ENCODE results near the gene WWC2. TPM values are rescaled to one million over a fixed set of nuclear protein-coding genes. Genes with fewer than 3 reads are reported as not detected.

The WWC2 gene
- total RNA-seq, 4 donors from 2014 or later, result 28.2 to 38.5 (median 37.0) TPM

- no peak for TF ChIP-seq POLR2A (IDR thresholded peaks at IDR 0.05; ENCODE audit: low read depth)
- no peak for TF ChIP-seq CTCF (IDR thresholded peaks at IDR 0.05)
- TF ChIP-seq POLR2AphosphoS5 (IDR thresholded peaks at IDR 0.05), result no peak
- TF ChIP-seq EP300 (IDR thresholded peaks at IDR 0.05), result no peak
- intact Hi-C loops (cut with DNase I), result no loop called here
- Histone ChIP-seq H3K4me3 (no peak overlapping the region), H3K9me3 (no peaks in the 10 kb centered on the region), H3K27me3 (no peaks in the 10 kb centered on the region), H3K36me3 (no peaks in the 10 kb centered on the region), H3K27ac (replicated peaks in 1 of 4) (no peak overlapping the region), H3K4me1 (peaks cover 3 to 15% (median 11%) of the 10 kb centered on the region in 4 donors)
- WGBS, result 63% methylated on average over 4 of the region's 4 CpGs
- DNase-seq (ENCODE audit: extremely low spot score), result no peak
These were observed 59.0 kb downstream of the WWC2 start for GRCh38 chr4:183158062-183158461.

GRCh38 chr4:183161630-183162029 lies 62.6 kb downstream of the WWC2 start:
- Histone ChIP-seq H3K36me3 (no peaks in the 10 kb centered on the region), H3K4me3 (no peak overlapping the region), H3K27me3 (no peaks in the 10 kb centered on the region), H3K4me1 (peaks cover 22 to 29% (median 22%) of the 10 kb centered on the region in 4 donors), H3K27ac (replicated peaks in 1 of 4) (no peak overlapping the region), H3K9me3 (no peaks in the 10 kb centered on the region)
- WGBS, result 93% methylated on average over 5 of the region's 5 CpGs
- DNase-seq (ENCODE audit: extremely low spot score), result no peak
- intact Hi-C loops (cut with DNase I), result no loop called here
- TF ChIP-seq CTCF (IDR thresholded peaks at IDR 0.05) (no peak), POLR2AphosphoS5 (IDR thresholded peaks at IDR 0.05) (no peak), EP300 (IDR thresholded peaks at IDR 0.05) (no peak), POLR2A (IDR thresholded peaks at IDR 0.05; ENCODE audit: low read depth) (no peak)

- 86% methylated on average over 3 of the region's 3 CpGs for WGBS
- intact Hi-C loops (cut with DNase I), result no loop called here
- DNase-seq (ENCODE audit: extremely low spot score), result no peak
These were observed 64.1 kb downstream of the WWC2 start for GRCh38 chr4:183163135-183163534.

GRCh38 chr4:183164963-183165362 lies 65.9 kb downstream of the WWC2 start:
- peak overlapping the region in 3 of 4 donors; percentile 0 to 53 (median 6) for H3K27ac ChIP-seq (replicated peaks in 1 of 4)
- H3K4me1 ChIP-seq, result peaks cover 22 to 34% (median 25%) of the 10 kb centered on the region in 4 donors
- no peak for DNase-seq (ENCODE audit: extremely low spot score)
- no peaks in the 10 kb centered on the region for H3K36me3 ChIP-seq
- no peaks in the 10 kb centered on the region for H3K9me3 ChIP-seq
- WGBS, result 84% methylated on average over 1 of the region's 1 CpG
- no peak for TF ChIP-seq CTCF (IDR thresholded peaks at IDR 0.05)
- no peak overlapping the region for H3K4me3 ChIP-seq
- intact Hi-C loops (cut with DNase I), result no loop called here
- H3K27me3 ChIP-seq, result no peaks in the 10 kb centered on the region

More at GRCh38 chr4:183163135-183163534, 64.1 kb downstream of the WWC2 start:
- Histone ChIP-seq H3K4me1 (peaks cover 22 to 34% (median 25%) of the 10 kb centered on the region in 4 donors), H3K9me3 (no peaks in the 10 kb centered on the region), H3K27me3 (no peaks in the 10 kb centered on the region), H3K4me3 (no peak overlapping the region), H3K27ac (replicated peaks in 1 of 4) (no peak overlapping the region), H3K36me3 (no peaks in the 10 kb centered on the region)
- TF ChIP-seq POLR2AphosphoS5 (IDR thresholded peaks at IDR 0.05) (no peak), POLR2A (IDR thresholded peaks at IDR 0.05; ENCODE audit: low read depth) (no peak), CTCF (IDR thresholded peaks at IDR 0.05) (no peak), EP300 (IDR thresholded peaks at IDR 0.05) (no peak)

- DNase-seq (ENCODE audit: extremely low spot score), result no peak
- TF ChIP-seq CTCF (IDR thresholded peaks at IDR 0.05), result no peak
- TF ChIP-seq POLR2A (IDR thresholded peaks at IDR 0.05; ENCODE audit: low read depth), result no peak
- TF ChIP-seq POLR2AphosphoS5 (IDR thresholded peaks at IDR 0.05), result no peak
- no peak for TF ChIP-seq EP300 (IDR thresholded peaks at IDR 0.05)
- 19% methylated on average over 1 of the region's 1 CpG for WGBS
- intact Hi-C loops (cut with DNase I), result no loop called here
- H3K9me3 ChIP-seq, result no peaks in the 10 kb centered on the region
- H3K36me3 ChIP-seq, result no peaks in the 10 kb centered on the region
- no peak overlapping the region for H3K4me3 ChIP-seq
- peaks cover 22 to 34% (median 26%) of the 10 kb centered on the region in 4 donors for H3K4me1 ChIP-seq
- no peaks in the 10 kb centered on the region for H3K27me3 ChIP-seq
- H3K27ac ChIP-seq (replicated peaks in 1 of 4), result peak overlapping the region in 3 of 4 donors; percentile 0 to 53 (median 6)
These were observed 66.3 kb downstream of the WWC2 start for GRCh38 chr4:183165376-183165775.

Data from esophagus muscularis mucosa (tissue), 4 donors.